C1 segment of cervical spinal cord (tissue), 14 donors: ENCODE measurements around the gene RAPGEF5.
A peak's percentile ranks its signal among the peaks of the same experiment; 100 is the strongest.

Source experiments
- DNase-seq, 14 donors: peaks; one replicate each; lab custom pipeline; 2025; lab: John Stamatoyannopoulos, UW

The RAPGEF5 gene

DNA sequence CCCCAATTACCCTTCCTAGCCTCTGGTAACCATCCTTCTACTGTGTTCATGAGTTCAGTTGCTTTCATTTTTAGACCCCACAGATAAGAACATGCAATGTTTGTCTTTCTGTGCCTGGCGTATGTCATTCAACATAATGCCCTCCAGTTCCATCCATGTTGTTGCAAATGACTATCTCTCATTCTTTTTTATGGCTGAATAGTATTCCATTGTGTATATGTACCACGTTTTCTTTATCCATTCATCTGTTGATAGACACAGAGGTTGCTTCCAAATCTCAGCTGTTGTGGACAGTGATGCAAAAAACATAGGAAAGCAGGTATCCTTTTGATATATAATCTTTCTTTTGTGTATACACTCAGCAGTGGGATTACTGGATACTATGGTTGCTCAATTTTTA lies 51.2 kb downstream of the RAPGEF5 start:
- DNase-seq = no peak

DNA sequence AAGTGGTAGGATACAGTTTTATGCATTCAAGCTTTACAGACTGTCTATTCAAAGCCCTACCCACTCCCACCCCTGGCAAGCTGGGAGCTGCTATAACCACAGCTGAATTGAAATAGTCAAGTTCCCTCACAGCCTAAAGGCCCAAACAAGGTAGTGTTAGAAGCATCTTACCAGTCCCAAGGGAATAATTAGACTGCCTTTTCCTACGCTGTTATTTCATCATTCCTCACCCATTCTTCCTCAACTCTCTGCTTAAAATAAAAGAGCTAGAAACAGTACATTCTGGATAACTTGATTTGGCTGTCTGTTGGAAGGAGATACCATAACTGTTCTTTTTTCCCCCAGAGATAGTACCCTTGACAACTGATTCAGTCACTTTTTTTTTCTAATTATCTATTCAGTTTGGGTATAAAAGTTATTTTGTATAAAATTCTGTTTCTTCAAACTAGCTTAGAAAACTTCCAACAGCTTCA lies 54.0 kb downstream of the RAPGEF5 start:
- no peak for DNase-seq

DNA sequence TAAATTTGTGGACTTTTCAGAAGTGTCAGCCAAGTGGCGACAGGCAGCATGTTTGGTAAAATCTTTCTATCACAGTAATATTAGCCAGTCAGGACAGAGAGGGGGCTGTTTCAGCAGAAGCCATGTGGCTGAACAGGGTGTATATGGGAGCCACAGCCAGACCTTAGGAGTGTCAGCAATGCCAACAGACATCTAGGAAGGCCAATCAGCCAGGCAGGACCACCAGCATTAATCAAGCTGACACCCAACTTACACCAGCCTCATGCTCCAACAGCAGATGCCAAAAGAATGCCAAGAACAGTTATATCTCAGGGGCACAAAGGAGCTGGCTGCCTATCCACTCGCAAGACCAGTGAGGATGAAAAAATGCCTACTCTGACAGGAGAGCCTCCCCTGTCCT lies 54.8 kb downstream of the RAPGEF5 start:
- DNase-seq = no peak

GRCh38 chr7:22301790-22302189 lies 55.2 kb downstream of the RAPGEF5 start:
- DNase-seq = no peak

GRCh38 chr7:22300839-22301238 lies 56.1 kb downstream of the RAPGEF5 start:
- no peak for DNase-seq

GRCh38 chr7:22296916-22297315 lies 60.0 kb downstream of the RAPGEF5 start:
- no peak for DNase-seq

- no peak for DNase-seq
Observed at GRCh38 chr7:22296265-22296566, 60.7 kb downstream of the RAPGEF5 start.

GRCh38 chr7:22295402-22296264 lies 61.3 kb downstream of the RAPGEF5 start:
- DNase-seq = peak in 3 of 14 donors; percentile 14 to 33 (median 22)

DNA sequence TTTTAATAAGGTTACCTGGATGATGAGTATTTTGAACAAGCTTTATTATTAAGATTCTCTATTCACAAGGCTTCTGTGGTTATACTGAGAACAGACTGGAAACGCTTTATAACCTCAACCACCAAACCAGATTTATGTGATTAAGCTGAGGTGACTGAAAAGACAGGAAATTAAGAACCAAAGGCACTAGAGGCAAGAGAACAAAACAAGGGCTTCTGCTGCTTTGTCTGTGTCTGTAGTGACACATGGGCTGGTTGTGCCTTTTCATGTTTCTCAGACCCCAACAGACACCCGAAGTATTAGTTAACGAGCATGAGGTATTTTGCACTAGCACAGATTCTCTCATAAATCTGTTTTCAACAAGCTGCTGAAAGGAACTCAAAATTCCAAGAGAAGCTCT lies 64.4 kb downstream of the RAPGEF5 start:
- no peak for DNase-seq

GRCh38 chr7:22291977-22292376 lies 65.0 kb downstream of the RAPGEF5 start:
- no peak for DNase-seq

- no peak for DNase-seq
Observed at GRCh38 chr7:22288202-22288601, 68.8 kb downstream of the RAPGEF5 start.

- DNase-seq = no peak
Observed at GRCh38 chr7:22287412-22287811, 69.5 kb downstream of the RAPGEF5 start.

DNA sequence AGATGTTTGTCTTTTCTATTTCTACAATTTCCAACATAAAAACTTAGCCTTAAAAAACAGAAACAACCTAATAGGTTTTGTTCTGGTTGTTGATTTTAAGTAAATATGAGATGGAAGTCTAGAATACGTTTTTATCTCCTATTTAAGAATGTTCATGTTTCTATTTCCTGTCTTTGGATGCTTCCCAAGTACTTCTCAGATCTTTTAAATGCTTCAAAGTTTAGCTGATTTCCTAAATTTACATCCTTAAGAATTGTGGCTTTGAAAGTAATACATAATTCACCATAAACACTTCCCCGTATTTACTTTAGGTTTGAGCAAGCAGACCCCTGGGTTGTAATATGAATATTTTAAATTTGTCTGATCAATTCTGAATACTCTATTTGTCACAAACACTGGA lies 70.5 kb downstream of the RAPGEF5 start:
- no peak for DNase-seq

GRCh38 chr7:22281481-22281880 lies 75.5 kb downstream of the RAPGEF5 start:
- no peak for DNase-seq

GRCh38 chr7:22280031-22280430 lies 76.9 kb downstream of the RAPGEF5 start:
- no peak for DNase-seq

- no peak for DNase-seq
Observed at GRCh38 chr7:22278660-22279059, 78.3 kb downstream of the RAPGEF5 start.

- no peak for DNase-seq
Observed at GRCh38 chr7:22277375-22277774, 79.6 kb downstream of the RAPGEF5 start.

- DNase-seq = no peak
Observed at GRCh38 chr7:22275661-22276060, 81.3 kb downstream of the RAPGEF5 start.

- no peak for DNase-seq
Observed at GRCh38 chr7:22271311-22271710, 85.6 kb downstream of the RAPGEF5 start.

DNA sequence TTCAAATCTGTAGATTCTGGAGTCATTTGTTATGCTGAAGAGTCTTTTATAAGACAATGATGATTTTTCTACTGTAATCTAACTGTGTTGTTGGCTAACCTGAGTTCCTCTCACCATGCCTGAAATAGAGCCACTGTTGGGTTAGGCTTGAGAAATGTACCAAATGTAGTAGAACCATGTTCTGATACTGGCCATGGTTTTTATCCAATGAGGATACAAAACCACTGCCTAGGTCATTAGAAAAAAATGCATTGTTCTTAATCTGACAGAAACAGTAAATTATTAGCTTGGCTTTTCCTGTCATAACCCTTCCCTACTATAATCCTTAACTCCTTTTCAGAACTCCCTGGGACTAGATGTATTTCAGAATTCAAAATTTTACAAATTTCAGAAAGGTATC lies 86.6 kb downstream of the RAPGEF5 start:
- no peak for DNase-seq

- DNase-seq = peak in 1 of 14 donors; percentile 11
Observed at GRCh38 chr7:22269963-22270362, 87.0 kb downstream of the RAPGEF5 start.

- DNase-seq = no peak
Observed at GRCh38 chr7:22268884-22269421, 88.0 kb downstream of the RAPGEF5 start.

- DNase-seq = no peak
Observed at GRCh38 chr7:22267930-22268615, 88.9 kb downstream of the RAPGEF5 start.
